ENCODE results near the gene FMC1.

Gene FMC1

DNA sequence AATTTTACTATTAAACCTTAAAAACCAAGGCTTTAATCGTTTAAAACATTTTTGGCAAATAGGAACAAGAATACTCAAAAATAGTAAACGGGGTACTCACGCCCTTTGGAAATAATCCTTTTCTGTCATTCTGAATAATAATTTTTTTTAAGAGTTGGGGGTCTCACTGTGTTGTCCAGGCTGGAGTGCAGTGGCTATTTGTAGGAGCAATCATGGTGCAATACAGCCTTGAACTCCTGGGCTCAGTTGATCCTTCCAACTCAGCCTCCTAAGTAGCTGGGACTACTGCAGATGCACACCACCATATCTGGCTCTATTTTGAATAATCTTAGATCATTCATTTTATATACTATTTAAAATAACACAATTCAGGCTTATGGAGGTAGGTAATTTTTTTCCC is 43.5 kb downstream of the FMC1 start:
- DNase-seq: no peak

- no peak for DNase-seq
Measured at GRCh38 chr7:139387594-139387993, 46.5 kb downstream of the FMC1 start.

DNA sequence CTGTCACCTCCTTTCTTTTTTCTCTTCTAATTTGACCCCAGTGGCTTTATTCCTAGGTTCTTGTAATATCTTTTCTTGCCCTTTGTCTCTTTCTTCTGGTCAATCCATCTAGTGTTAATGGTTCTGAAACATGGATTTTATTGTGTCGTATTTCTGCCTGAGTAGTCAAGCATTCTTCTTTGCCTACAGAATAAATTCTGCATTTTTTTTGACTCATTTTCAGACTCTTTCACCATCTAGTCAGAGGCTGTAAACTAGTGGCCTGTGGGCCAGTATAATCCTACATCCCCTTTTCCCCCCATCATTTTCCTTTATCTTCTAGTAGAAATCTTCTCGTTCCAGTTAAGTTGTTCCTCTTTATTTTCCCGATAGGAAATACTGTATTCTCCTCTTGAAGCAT is 48.0 kb downstream of the FMC1 start:
- DNase-seq: no peak

DNA sequence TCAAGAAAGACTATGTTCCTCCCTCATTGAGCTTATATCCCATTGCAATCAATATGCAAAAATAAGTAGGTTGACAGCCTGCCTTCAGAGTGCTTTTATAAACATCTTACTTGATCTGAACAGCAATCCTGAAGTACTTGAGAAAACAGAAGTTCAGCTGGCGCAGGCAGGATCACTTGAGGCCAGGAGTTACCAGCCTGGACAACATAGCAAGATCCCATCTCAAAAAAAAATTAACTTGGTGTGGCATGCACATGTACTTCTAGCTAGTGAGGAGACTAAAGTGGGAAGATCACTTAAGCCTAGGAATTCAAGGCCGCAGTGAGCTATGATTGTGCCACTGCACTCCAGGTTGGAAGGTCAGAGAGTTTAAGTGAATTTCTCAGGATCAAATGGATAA is 48.6 kb downstream of the FMC1 start:
- DNase-seq: no peak

GRCh38 chr7:139393621-139394211 is 52.6 kb downstream of the FMC1 start:
- no peak for DNase-seq

DNA sequence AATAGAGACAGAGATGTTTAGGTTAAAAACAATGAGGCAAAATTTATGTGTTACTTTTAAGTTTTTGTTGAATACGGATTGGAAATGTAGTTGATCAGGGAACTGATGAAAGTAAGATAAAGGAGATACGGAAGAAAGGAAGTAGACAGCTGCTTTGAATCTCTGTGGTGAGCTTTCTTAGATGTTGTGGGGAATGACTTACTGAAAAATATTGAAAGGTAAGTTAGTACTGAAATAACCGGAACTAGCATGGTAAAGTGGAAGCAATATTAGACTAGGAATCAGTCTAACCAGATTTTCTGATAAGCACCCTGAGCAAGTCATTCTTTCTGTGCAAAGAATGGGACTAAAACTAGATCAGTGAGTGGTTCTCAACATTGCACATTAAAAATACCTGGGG is 53.4 kb downstream of the FMC1 start:
- no peak for DNase-seq
